HG02884 (cell line): Measurements from ENCODE around the gene SNX11.
"Not testable (repeated sequence)": the region's sequence is repeated elsewhere in the genome, so short reads cannot be mapped to it uniquely, and the experiment has no call there.

Source experiments
- ATAC-seq: cut with Tn5 transposase; IDR thresholded peaks from one replicate; pipeline ENCODE4 v1.9.1; 2021; ENCODE audit warnings: mild to moderate bottlenecking, moderate library complexity; ENCODE audit not compliant: unreplicated experiment

The SNX11 gene, protein sequence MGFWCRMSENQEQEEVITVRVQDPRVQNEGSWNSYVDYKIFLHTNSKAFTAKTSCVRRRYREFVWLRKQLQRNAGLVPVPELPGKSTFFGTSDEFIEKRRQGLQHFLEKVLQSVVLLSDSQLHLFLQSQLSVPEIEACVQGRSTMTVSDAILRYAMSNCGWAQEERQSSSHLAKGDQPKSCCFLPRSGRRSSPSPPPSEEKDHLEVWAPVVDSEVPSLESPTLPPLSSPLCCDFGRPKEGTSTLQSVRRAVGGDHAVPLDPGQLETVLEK

DNA sequence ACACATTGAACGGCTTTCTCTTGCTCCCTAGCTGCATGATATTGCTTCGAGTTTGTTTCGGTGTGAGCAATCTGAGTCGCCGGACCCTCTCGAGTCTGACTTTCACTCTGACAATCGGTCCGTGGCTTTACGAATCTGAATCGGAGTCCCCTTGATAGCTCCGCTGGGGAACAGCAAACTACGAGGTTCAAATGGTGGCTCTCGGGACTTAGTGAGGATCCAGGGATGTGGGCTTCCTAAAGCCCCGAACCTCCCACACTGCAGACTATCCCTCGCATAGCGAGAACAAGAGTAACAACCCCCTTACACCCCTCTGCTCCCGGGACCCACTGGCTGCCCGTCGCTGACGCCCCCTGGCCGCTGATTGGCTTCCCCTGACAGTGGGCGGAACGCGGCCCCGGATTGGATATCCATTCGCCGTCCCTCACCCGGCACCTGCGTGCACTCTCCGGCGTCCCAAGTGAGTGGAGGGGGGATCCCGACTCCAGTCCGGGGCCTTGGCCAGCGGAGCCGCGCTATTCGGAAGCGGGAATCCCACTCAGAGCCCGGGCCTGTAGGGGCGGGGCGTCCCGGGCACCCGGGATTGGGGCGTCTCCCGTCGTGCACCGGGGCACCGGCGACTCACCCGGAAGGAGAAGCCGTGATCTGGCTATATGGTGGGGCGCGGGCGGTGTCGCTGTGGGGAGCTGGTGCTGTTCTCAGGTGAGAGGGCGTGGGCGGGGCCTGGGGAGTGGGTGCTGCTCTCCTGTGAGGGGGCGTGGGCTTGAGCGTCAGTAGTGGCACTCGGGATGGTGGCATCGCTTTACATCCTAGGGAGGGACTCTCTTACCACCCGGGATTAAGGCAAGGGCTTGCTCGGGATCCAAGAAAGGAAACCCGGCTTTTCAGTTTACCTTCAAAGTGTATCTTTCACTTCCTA is at the start of gene SNX11:
TSS of gene SNX11 (plus strand) at position 630 of the 919 bp plus-strand sequence. CDS start 4,278 bp downstream, outside the sequence.
- ATAC-seq, result peak; percentile 74

DNA sequence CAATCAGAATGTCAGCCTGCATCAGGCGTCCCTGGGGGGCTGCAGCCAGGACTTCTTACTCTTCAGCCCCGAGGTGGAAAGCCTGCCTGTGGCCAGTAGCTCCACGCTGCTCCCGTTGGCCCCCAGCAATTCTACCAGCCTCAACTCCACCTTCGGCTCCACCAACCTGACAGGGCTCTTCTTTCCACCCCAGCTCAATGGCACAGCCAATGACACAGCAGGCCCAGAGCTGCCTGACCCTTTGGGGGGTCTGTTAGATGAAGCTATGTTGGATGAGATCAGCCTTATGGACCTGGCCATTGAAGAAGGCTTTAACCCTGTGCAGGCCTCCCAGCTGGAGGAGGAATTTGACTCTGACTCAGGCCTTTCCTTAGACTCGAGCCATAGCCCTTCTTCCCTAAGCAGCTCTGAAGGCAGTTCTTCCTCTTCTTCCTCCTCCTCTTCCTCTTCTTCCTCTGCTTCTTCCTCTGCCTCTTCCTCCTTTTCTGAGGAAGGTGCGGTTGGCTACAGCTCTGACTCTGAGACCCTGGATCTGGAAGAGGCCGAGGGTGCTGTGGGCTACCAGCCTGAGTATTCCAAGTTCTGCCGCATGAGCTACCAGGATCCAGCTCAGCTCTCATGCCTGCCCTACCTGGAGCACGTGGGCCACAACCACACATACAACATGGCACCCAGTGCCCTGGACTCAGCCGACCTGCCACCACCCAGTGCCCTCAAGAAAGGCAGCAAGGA is 49.0 kb upstream of the SNX11 start:
- ATAC-seq, result no peak

- ATAC-seq, result no peak
These were observed 48.4 kb upstream of the SNX11 start for GRCh38 chr17:48059125-48059668.

GRCh38 chr17:48060249-48060648 is 47.3 kb upstream of the SNX11 start:
- ATAC-seq, result no peak

DNA sequence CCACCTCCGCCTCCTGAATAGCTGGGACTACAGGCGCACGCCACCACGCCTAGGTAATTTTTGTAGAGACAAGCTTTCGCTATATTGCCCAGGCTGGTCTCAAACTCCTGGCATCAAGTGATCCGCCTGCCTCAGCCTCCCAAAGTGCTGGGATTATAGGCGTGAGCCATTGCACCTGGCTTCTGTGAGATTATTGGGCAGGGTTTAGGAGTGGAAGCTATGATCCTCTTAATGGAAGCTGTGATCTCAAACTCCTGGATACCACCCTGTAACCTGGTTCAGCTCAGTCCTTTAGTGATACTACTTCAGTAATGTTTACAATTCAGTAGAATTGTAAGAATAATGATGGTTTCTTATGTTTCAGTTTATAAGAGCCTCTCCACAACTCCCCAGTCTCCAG is 45.3 kb upstream of the SNX11 start:
- no peak for ATAC-seq

DNA sequence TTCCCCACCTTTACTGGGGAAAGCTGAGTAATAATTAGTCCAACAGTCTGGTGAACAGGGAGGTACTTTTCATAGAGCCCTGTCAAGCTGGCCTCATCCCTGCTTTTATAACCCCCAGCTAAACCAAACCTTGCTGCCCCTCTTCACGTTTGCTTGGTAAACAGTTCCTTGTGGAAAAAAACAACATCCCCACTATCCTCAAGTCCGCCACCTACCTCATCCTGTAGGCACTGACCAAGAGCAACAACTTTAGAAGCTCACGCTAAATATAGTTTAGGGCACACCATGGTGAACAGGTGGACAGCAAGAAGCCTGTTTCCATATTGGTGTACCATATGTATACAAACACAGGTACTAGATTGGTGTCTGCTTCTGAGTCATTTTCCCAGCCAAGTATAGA is 42.9 kb upstream of the SNX11 start:
- ATAC-seq, result no peak

GRCh38 chr17:48066192-48066591 is 41.4 kb upstream of the SNX11 start:
- no peak for ATAC-seq

DNA sequence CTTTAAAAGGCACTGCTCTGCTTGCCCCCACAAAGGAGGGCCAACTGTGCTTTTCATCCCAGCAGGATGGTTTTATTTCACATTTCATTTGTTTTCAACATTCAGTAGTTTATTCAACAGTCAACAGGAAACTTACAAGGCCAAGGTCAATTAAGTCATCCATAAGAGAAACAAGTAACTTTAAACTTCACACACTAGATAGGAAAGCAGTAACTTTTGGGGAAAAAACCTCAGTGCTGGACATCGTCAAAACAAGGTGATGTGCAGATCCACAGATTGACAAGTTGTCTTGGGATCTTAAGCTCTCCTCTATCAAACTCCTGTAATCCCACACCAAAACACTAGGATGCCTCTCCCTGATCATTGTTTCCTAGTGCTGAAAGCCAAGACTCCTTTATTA is 40.9 kb upstream of the SNX11 start:
- no peak for ATAC-seq

- ATAC-seq, result no peak
These were observed 40.3 kb upstream of the SNX11 start for GRCh38 chr17:48067245-48067644.

DNA sequence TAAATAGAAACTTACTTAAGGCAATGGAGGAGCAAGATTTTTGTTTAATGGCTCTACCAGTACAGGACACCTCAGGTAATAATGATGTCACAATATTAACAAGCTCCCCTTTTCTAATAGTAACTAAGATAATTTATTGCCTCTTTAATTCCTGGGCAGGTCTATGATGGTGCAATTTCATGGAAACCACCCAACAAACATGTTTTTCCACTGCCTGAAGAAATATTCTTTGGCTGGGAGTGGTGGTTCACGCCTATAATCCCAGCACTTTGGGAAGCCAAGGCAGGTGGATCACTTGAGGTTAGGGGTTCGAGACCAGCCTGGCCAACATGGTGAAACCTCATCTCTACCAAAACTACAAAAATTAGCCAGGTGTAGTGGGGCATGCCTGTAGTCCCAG is 39.8 kb upstream of the SNX11 start:
- not testable (repeated sequence) for ATAC-seq

- ATAC-seq, result no peak
These were observed 39.0 kb upstream of the SNX11 start for GRCh38 chr17:48068491-48068961.

DNA sequence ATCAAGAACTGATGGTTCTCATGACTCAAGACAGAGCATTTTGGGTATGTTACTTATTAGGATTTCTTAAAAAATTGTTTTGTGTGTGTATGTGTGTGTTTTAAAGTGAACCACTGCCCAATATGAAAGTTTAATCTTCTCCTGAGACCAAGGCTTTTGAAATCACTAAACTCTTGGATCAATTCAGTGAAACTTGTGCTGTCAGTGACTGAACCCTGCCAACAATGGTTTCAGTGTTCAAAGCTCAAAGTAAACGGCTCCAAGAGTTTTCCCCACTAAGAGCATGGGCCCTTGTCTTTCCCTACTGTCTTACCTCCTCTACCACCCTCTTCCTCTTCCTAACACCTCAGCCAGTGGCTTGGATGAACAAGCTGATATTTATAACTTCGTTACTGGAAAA is 37.4 kb upstream of the SNX11 start:
- no peak for ATAC-seq

GRCh38 chr17:48071654-48072053 is 35.9 kb upstream of the SNX11 start:
- no peak for ATAC-seq

- not testable (repeated sequence) for ATAC-seq
These were observed 34.8 kb upstream of the SNX11 start for GRCh38 chr17:48072811-48073210.

GRCh38 chr17:48073566-48074094 is 33.9 kb upstream of the SNX11 start:
- ATAC-seq, result not testable (repeated sequence)

DNA sequence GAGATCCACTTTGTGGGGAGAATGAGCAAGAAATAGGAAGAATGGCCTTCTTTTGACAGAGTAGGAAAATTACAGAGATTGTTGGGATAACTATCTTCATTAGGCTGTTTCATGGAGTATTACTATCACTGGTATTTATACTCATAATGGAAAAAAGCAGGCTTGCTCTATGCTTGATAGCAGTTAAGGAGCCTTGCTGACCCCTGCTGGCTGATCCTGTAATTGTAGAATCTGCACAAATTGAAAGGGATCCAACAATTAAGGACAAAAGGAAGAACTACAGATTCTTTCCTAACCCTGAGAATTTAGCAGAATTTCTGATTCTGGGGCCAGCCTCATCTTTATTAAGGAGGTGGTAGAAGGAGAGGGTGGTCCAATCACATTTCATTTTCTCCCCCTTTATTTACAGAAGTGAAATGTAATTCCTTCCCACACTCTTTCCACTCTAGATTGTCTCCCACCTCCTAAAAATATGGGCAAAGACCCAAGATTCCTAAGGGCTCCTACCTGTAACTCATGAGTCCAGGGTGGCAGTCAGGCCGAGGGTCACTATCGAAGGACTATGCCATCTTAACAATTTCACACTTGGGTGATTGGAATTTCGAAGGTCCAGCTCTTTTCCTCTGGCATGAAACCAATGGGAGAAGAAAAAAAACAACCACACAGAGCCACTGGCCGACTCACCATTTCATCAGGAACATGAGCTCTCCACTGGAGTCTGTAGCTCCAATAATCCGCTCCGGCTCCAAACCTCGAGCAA is 33.1 kb upstream of the SNX11 start:
- ATAC-seq, result no peak

- not testable (repeated sequence) for ATAC-seq
These were observed 30.4 kb upstream of the SNX11 start for GRCh38 chr17:48077152-48077551.

GRCh38 chr17:48081858-48082257 is 25.7 kb upstream of the SNX11 start:
- ATAC-seq, result no peak

DNA sequence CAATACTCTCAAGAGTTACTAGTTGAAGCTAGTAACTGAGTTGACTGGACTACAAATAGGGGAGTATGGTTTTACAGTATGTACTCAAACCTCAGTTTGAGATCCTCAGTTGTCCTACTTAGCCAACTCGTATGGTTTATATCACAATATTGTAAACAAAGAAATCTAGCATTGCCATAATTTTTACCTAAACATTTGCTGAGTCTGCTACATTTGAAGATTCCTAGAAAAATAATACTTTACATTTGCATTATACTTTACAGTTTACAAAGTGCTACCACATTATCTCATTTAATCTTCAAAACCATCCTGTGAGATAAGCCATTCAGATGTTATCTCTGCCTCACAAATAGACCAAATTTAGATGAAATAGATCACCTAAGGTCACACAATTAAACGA is 22.6 kb upstream of the SNX11 start:
- no peak for ATAC-seq
